Body of pancreas (tissue), 4 donors: Measurements from ENCODE around the gene LIMS3.
"Not testable (repeated sequence)": the region's sequence is repeated elsewhere in the genome, so short reads cannot be mapped to it uniquely, and the experiment has no call there.

ENCODE experiments used
- POLR2A ChIP-seq, 3 donors: fragments of 450-650 bp; IDR thresholded peaks; one replicate each; pipeline ENCODE4 v1.6.1; 2016; ENCODE audit warnings: antibody characterized with exemption in 3 of 3, mild to moderate bottlenecking in 2 of 3
- TF ChIP-seq, protein P1 (sequence below), 7 experiments: fragments of 450-650 bp in 4 of 7; fragments of 200-600 bp in 3 of 7; sonication (generic) in 3 of 7; IDR thresholded peaks; one replicate each; pipeline ENCODE4 v1.5.1; 2016 to 2019; ENCODE audit warnings: antibody characterized with exemption in 7 of 7

DNA sequence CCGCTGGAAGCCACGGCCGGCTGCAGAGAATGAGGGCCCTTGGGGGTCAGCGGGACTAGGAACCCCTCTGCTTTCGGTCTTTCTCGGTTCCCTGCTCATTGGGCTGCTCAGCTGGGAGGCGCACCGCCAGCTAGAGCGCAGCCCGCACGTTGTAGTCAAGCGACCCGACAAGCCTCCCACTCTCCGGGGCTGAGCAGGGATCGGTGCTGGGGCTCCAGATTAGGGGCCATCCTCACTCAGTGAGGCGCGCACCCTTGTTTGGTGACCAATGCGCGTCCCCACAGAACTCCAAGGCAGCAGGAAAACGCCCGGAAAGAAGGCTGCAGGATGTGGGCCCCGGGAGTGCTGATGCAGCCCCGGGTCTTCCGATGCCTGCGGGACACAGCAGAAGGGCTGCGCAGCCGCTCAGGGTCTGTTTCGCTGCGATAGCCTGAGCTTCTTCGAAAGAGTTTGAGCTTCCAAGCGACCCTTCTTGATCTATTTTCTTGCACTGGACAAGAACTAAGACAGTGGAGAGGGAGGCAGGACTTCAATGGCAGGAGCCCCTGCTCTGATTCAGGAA lies 49.6 kb downstream of the LIMS3 start:
- TF ChIP-seq, protein P1, sequence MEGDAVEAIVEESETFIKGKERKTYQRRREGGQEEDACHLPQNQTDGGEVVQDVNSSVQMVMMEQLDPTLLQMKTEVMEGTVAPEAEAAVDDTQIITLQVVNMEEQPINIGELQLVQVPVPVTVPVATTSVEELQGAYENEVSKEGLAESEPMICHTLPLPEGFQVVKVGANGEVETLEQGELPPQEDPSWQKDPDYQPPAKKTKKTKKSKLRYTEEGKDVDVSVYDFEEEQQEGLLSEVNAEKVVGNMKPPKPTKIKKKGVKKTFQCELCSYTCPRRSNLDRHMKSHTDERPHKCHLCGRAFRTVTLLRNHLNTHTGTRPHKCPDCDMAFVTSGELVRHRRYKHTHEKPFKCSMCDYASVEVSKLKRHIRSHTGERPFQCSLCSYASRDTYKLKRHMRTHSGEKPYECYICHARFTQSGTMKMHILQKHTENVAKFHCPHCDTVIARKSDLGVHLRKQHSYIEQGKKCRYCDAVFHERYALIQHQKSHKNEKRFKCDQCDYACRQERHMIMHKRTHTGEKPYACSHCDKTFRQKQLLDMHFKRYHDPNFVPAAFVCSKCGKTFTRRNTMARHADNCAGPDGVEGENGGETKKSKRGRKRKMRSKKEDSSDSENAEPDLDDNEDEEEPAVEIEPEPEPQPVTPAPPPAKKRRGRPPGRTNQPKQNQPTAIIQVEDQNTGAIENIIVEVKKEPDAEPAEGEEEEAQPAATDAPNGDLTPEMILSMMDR (IDR thresholded peaks at IDR 0.05): not testable (repeated sequence)
- TF ChIP-seq POLR2A (IDR thresholded peaks at IDR 0.05): not testable (repeated sequence)
